Measurements from ENCODE around the gene APBA2. TPM values are rescaled to one million over a fixed set of nuclear protein-coding genes. Genes with fewer than 3 reads are reported as not detected.

Gene APBA2
- polyA plus RNA-seq, 2 of the 4 experiments (the other 2 are of a cell fraction): 11.4 to 12.6 TPM

DNA sequence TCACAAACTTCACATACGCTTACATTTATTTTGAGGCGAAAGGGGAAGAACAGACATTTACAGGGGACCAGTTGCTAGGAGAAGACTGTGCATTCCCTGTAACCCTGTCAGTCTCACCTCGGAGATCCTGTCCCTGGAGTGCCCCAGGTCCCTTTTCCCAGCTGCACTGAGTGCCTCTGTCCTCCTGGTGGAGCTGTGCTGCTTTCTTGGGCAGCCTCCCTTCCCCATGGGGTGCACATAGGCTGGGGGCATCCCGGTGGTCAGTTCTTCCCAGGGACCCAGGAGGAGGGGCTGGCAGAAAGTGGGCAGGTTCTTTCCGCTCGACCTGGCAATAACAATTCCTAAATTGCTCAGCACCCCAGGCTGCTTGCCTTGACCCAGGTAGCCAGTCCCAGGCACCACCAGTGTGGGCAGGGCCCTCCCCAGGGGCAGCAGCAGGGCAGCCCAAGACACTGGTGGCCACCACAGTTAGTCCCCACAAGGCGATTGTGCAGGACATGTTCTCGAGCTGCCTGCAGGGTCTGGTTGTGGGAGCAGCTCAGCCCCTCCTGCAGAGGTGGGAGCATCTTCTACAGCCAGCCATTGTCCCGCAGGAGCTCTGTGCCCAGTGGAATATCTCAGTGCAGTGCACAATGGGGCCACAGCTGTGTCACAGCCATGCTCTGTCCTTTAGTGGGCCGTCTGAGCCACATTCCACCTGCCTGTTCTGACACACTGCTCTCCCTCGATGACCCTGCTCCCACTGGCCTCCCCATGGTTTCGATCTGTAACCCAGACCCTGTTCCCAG is 36.3 kb downstream of the APBA2 start:
- no peak for FAIRE-seq
- ChIA-PET POLR2A (no interaction called here), CTCF (interaction anchor here (1.1 to 3.0 kb wide), 7 partner anchors 9 to 182 kb away, joined by 3 to 13 read pairs (median 5); no protein-coding TSS in a partner anchor)
- DNase-seq (ENCODE audit: low read depth in 1 of 2, low spot score in 1 of 2): no peak
- Histone ChIP-seq H3K4me3 (no peak overlapping the region), H3K9me3 (no peaks in the 10 kb centered on the region), H3K4me2 (no peak overlapping the region), H3K27ac (no peak overlapping the region), H3K4me1 (peaks cover 9% of the 10 kb centered on the region)
- TF ChIP-seq RAD21 (conservative IDR thresholded peaks at IDR 0.05 in 1 of 2, IDR thresholded peaks at IDR 0.05 in 1 of 2) (peak in 1 of 2 experiments; percentile 33; a peak in 2 of 5 replicates), ELK1 (IDR thresholded peaks at IDR 0.05; ENCODE audit: low read depth, low read length) (no peak), SREBF2 (IDR thresholded peaks at IDR 0.05) (no peak), RFX5 (IDR thresholded peaks at IDR 0.05) (no peak), HOXB13 (CRISPR knock-in tag; IDR thresholded peaks at IDR 0.05; ENCODE audit: low read depth) (no peak), GATA3 (IDR thresholded peaks at IDR 0.05; ENCODE audit: borderline replicate concordance) (no peak)
- TF ChIP-seq, protein P1, sequence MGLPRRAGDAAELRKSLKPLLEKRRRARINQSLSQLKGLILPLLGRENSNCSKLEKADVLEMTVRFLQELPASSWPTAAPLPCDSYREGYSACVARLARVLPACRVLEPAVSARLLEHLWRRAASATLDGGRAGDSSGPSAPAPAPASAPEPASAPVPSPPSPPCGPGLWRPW (IDR thresholded peaks at IDR 0.05): no peak
- TF ChIP-seq, protein P2, sequence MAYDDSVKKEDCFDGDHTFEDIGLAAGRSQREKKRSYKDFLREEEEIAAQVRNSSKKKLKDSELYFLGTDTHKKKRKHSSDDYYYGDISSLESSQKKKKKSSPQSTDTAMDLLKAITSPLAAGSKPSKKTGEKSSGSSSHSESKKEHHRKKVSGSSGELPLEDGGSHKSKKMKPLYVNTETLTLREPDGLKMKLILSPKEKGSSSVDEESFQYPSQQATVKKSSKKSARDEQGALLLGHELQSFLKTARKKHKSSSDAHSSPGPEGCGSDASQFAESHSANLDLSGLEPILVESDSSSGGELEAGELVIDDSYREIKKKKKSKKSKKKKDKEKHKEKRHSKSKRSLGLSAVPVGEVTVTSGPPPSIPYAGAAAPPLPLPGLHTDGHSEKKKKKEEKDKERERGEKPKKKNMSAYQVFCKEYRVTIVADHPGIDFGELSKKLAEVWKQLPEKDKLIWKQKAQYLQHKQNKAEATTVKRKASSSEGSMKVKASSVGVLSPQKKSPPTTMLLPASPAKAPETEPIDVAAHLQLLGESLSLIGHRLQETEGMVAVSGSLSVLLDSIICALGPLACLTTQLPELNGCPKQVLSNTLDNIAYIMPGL (CRISPR knock-in tag; IDR thresholded peaks at IDR 0.05; ENCODE audit: borderline replicate concordance): no peak
- 76% methylated on average over 10 of the region's 12 CpGs for WGBS (ENCODE audit: missing lambda C conversion rate)
- peak in 1 of 2 experiments; percentile 36; a peak in 2 of 6 replicates for ATAC-seq

DNA sequence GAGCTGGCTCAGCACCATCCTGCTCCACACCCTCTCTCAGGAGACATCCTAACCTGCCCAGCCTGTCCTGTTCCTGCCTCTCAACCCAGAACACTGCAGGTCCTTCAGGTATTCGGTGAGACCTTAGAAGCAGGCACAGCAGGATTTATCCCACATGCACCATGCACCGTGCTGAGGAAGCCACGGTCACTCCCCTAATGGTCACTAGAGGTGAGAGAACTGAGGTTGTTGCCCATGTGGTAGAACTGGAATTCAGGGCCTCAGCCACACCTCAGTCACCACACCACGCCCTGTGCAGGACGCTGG is 36.9 kb downstream of the APBA2 start:
- no peak overlapping the region for H3K4me2 ChIP-seq
- FAIRE-seq (no peak), ATAC-seq (no peak), DNase-seq (ENCODE audit: low read depth in 1 of 2, low spot score in 1 of 2) (no peak)
- peaks cover 9% of the 10 kb centered on the region for H3K4me1 ChIP-seq
- POLR2A ChIA-PET: no interaction called here
- CTCF ChIA-PET: interaction anchor here (1.1 to 3.0 kb wide), 6 partner anchors 9 to 181 kb away, joined by 3 to 13 read pairs (median 4); no protein-coding TSS in a partner anchor
- 73% methylated on average over 5 of the region's 5 CpGs for WGBS (ENCODE audit: missing lambda C conversion rate)
- TF ChIP-seq KDM1A (IDR thresholded peaks at IDR 0.05; ENCODE audit: low read depth) (no peak), POLR2A (IDR thresholded peaks at IDR 0.05; ENCODE audit: low read length) (no peak), SMC3 (IDR thresholded peaks at IDR 0.05) (no peak)
- H3K27ac ChIP-seq: no peak overlapping the region
- no peak overlapping the region for H3K4me3 ChIP-seq
- H3K9me3 ChIP-seq: no peaks in the 10 kb centered on the region

- FAIRE-seq (no peak), DNase-seq (ENCODE audit: low read depth in 1 of 2, low spot score in 1 of 2) (no peak), ATAC-seq (no peak)
- no peak overlapping the region for H3K4me2 ChIP-seq
- ChIA-PET POLR2A (no interaction called here), CTCF (no interaction called here)
- no peak overlapping the region for H3K27ac ChIP-seq
- H3K9me3 ChIP-seq: no peaks in the 10 kb centered on the region
- no peak overlapping the region for H3K4me3 ChIP-seq
- no peak for TF ChIP-seq RFX5 (IDR thresholded peaks at IDR 0.05)
- TF ChIP-seq RCOR1 (IDR thresholded peaks at IDR 0.05; ENCODE audit: low read depth, low read length): no peak
- TF ChIP-seq SMC3 (IDR thresholded peaks at IDR 0.05): no peak
- peaks cover 6% of the 10 kb centered on the region for H3K4me1 ChIP-seq
- WGBS (ENCODE audit: missing lambda C conversion rate): 73% methylated on average over 8 of the region's 8 CpGs
These were observed 38.0 kb downstream of the APBA2 start for GRCh38 chr15:28923726-28924280.

DNA sequence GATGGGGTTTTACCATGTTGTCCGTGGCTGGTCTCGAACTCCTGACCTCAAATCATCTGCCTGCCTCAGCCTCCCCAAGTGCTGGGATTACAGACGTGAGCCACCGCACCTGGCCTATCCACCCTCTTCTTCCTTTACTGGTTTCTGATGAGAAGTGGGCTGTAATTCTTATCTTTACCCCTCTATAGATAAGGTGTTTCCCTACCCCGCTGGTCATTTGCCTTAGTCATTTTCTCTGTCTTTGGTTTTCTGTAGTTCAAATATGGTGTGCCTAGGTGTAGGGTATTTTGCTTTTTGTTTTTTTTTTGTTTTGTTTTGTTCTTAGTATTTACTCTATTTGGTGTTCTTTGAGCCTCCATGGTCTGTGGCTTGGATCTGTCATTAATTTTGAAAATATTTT is 41.3 kb downstream of the APBA2 start:
- FAIRE-seq: no peak
- POLR2A ChIA-PET: no interaction called here
- ATAC-seq: no peak

More for the DNA sequence above, 41.3 kb downstream of the APBA2 start:
- Histone ChIP-seq H3K4me1 (no peaks in the 10 kb centered on the region), H3K27ac (no peak overlapping the region), H3K4me3 (no peak overlapping the region), H3K9me3 (no peaks in the 10 kb centered on the region), H3K4me2 (no peak overlapping the region)
- CTCF ChIA-PET: no interaction called here
- TF ChIP-seq CHD2 (IDR thresholded peaks at IDR 0.05; ENCODE audit: low read length, partially characterized antibody): no peak
- TF ChIP-seq HDAC2 (IDR thresholded peaks at IDR 0.05): no peak
- TF ChIP-seq MYC (IDR thresholded peaks at IDR 0.05; ENCODE audit: borderline replicate concordance, low read length): no peak
- TF ChIP-seq RNF2 (IDR thresholded peaks at IDR 0.05; ENCODE audit: borderline replicate concordance, low read depth): no peak
- no peak for TF ChIP-seq JUNB (IDR thresholded peaks at IDR 0.05)
- TF ChIP-seq EHF (CRISPR knock-in tag; IDR thresholded peaks at IDR 0.05): no peak
- TF ChIP-seq EHMT2 (IDR thresholded peaks at IDR 0.05; ENCODE audit: low read depth): no peak
- TF ChIP-seq ZFP36 (IDR thresholded peaks at IDR 0.05; ENCODE audit: borderline replicate concordance, partially characterized antibody): no peak
- TF ChIP-seq, protein P3, sequence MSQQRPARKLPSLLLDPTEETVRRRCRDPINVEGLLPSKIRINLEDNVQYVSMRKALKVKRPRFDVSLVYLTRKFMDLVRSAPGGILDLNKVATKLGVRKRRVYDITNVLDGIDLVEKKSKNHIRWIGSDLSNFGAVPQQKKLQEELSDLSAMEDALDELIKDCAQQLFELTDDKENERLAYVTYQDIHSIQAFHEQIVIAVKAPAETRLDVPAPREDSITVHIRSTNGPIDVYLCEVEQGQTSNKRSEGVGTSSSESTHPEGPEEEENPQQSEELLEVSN (IDR thresholded peaks at IDR 0.05; ENCODE audit: borderline replicate concordance, low read depth): no peak
- TF ChIP-seq, protein P2 (CRISPR knock-in tag; IDR thresholded peaks at IDR 0.05; ENCODE audit: borderline replicate concordance): no peak
- TF ChIP-seq, protein P1 (IDR thresholded peaks at IDR 0.05): no peak
- TF ChIP-seq HOXB13 (CRISPR knock-in tag; IDR thresholded peaks at IDR 0.05; ENCODE audit: low read depth): no peak
- TF ChIP-seq NR3C1 (IDR thresholded peaks at IDR 0.05): no peak
- no peak for TF ChIP-seq SMC3 (IDR thresholded peaks at IDR 0.05)
- WGBS (ENCODE audit: missing lambda C conversion rate): 98% methylated on average over 5 of the region's 5 CpGs
- DNase-seq (ENCODE audit: low read depth in 1 of 2, low spot score in 1 of 2): no peak
